Uterine smooth muscle cell (primary cell): ENCODE data around the gene RBMY1J. TPM values are rescaled to one million over a fixed set of nuclear protein-coding genes. Genes with fewer than 3 reads are reported as not detected.

Source experiments
- total RNA-seq: library from RNA; depleted of rRNA; stranded (reverse); fragments of >200 nt; gene quantifications from 2 replicates; pipeline ENCODE4 v1.2.3, GENCODE V29; 2014

Gene RBMY1J
- not detected in 2 replicates for total RNA-seq

DNA sequence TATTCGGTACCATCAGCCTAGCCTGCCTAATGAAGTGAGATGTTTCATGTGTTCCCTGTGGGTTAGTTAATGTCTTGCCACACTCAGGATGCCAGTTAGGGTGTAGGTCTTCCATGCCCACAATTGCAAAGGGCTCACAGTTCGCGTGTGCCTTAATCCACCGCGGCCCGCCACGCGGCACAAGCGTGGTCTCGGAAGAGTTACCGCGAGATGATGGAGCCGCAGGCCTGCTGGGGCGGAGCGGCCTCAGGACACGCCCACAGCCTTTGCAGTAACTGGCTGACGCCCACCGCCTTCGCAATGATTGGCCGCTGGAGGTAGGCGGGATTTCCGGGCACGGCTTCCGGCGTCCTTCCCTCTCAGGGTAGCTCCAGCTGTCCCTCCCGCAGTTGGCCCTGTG lies at the start of gene RBMY1J:
Gene RBMY1J (plus strand): TSS at position 301 of the 400 bp plus-strand sequence. CDS start 2,038 bp downstream, outside the sequence.

Other genes with a start within 250 kb of the RBMY1J start
- not detected in 2 replicates for gene RBMY1F, start 220.5 kb upstream of the RBMY1J start, total RNA-seq